HG02884 (cell line): ENCODE data around the gene NCS1.

Experiments used
- ATAC-seq: cut with Tn5 transposase; IDR thresholded peaks from one replicate; pipeline ENCODE4 v1.9.1; 2021; ENCODE audit warnings: mild to moderate bottlenecking, moderate library complexity; ENCODE audit not compliant: unreplicated experiment

The NCS1 gene

GRCh38 chr9:130193103-130193502, 20.9 kb downstream of the NCS1 start:
- ATAC-seq = no peak

GRCh38 chr9:130193531-130194377, 21.6 kb downstream of the NCS1 start:
- ATAC-seq = no peak

GRCh38 chr9:130194378-130194932, 22.3 kb downstream of the NCS1 start:
- ATAC-seq = no peak

GRCh38 chr9:130195638-130196037, 23.4 kb downstream of the NCS1 start:
- ATAC-seq = no peak

DNA sequence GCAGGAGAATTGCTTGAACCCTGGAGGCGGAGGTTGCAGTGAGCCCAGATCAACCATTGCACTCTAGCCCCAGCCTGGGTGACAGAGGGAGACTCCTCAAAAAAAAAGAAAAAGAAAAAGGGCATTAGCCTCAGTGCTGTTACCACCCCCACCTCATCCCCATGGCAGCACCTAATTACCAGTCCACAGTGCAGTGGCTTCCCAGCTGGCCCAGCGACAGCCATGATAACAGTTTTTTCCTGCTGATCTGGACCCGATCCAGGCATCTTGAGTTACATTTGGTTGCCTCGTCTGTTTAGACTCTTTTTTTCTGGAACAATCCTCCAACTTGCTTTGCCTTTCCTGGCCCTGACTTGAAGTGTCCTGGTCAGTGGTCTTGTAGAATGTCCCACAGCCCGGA, 24.4 kb downstream of the NCS1 start:
- ATAC-seq = no peak

DNA sequence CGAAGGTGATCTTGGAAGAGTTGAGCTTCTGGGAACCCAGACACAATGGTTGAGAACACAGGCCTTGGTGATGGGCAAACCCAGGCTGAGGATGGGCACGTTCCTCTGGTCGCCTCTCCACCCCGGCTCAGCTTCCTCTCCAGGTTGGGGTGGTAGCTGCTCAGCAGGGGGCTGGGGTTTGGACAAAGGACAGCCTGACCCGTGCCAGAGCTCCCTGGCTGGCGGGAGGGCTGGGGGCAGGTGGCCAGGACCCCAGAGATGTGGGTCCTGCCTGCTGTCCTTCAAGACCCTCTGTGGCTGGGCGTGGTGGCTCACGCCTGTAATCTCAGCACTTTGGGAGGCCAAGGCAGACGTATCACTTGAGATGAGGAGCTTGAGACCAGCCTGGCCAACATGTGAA, 25.2 kb downstream of the NCS1 start:
- ATAC-seq = no peak

DNA sequence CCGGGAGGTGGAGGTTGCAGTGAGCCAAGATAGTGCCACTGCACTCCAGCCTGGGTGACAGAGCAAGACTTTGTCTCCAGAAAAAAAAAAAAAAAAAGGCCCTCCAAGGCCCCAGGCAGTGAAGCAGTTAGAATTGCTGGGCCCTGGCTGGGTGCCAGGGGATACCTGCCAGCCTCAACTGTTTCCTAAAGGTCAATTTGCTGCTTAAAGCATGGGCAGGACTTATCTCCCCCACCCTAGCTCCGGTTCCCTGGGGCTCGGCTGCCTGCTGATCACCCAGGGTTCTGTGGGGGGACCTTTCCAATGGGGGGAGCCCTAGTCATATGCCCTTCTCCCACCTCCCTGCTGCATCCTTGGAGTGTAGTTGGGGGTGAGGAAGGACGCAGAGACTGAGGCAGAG, 25.7 kb downstream of the NCS1 start:
- no peak for ATAC-seq

DNA sequence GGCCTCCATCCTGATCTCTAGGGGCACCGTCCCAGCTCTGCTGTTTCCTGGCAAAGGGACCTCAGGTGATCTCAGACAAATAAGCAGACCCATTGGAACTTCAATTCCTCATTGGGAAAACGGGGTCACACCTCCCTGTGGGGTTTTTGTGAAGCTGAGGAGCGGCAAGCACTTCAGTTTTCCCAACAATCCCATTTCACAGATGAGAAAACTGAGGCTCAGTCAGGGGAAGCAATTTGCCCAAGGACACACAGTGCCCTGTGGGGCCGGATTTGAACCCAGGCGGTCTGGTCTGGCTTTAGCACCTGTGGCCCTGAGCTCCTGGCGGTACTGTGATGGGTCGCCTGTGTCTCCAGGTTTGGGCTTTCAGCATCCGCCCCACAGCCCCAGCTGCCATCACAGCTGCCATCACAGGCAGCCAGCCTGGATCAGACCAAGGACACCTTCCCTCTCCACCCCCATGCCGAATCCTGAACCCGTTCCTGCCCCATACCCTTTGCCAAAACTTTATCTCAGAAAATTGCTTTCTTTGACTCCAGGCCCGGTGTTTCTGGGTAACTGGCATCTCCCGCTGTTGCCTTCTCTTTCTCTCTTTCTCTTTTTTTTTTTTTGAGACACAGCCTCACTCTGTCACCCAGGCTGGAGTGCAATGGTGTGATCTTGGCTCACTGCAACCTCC, 26.4 kb downstream of the NCS1 start:
- no peak for ATAC-seq

DNA sequence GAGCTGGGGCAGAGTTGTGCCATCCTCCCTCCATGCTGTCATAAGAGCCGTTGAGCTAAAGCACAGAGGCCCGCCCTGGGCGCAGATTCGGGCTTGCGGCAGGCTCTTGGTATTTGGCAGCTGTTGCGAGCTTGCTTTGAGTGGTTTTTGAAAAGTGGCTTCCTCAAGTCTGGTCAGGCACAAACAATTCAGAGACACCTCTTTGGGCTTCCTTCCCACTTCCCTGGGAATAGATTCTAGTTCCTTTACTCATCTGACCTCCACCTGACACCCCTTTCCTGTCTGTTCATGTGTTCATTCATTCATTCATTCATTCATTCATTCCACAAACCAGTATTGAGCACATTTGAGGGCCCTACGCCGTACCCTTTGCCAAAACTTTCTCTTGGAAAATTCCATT, 27.4 kb downstream of the NCS1 start:
- ATAC-seq = no peak

GRCh38 chr9:130200038-130200849, 28.0 kb downstream of the NCS1 start:
- ATAC-seq = no peak

GRCh38 chr9:130201399-130201873, 29.2 kb downstream of the NCS1 start:
- no peak for ATAC-seq

DNA sequence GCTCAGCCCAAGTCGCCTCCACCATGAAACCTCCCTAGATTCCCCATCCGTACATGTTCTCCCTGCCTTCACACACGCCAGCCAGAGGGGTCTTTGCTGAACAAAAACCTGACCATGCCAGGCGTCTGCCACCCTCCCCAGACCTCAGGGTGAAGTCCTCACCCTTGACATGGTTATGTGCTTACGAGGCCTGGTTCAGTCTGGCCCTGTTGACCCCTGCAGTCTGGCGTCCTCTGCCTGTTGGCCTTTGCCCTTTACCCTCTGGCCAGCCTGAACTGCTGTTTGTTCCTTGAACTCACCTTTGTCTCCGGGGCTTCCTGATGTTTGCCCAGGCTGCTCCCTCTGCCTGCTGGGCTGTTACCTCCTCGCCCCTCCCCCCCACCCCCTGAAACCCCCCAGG, 29.8 kb downstream of the NCS1 start:
- ATAC-seq = no peak

GRCh38 chr9:130204341-130204740, 32.1 kb downstream of the NCS1 start:
- ATAC-seq = no peak

GRCh38 chr9:130204959-130205358, 32.8 kb downstream of the NCS1 start:
- no peak for ATAC-seq

GRCh38 chr9:130205912-130206311, 33.7 kb downstream of the NCS1 start:
- no peak for ATAC-seq

DNA sequence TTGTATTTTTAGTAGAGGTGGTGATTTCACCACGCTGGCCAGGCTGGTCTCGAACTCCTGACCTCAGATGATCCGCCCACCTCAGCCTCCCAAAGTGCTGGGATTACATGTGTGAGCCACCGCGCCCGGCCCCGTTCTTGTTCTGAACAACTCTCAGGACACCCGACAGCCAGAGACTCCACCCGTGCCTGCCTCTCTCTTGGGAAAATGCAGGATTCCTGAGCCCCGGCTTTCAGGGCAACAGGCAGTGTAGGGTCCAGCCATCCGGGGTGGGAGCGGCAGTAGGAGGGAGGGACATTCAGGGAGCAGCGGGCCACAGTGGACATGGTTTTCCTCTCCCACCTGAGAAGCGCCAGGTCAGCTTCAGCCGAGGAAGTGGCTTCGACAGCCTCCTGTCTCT, 34.4 kb downstream of the NCS1 start:
- no peak for ATAC-seq

GRCh38 chr9:130207241-130207992, 35.2 kb downstream of the NCS1 start:
- ATAC-seq = no peak

DNA sequence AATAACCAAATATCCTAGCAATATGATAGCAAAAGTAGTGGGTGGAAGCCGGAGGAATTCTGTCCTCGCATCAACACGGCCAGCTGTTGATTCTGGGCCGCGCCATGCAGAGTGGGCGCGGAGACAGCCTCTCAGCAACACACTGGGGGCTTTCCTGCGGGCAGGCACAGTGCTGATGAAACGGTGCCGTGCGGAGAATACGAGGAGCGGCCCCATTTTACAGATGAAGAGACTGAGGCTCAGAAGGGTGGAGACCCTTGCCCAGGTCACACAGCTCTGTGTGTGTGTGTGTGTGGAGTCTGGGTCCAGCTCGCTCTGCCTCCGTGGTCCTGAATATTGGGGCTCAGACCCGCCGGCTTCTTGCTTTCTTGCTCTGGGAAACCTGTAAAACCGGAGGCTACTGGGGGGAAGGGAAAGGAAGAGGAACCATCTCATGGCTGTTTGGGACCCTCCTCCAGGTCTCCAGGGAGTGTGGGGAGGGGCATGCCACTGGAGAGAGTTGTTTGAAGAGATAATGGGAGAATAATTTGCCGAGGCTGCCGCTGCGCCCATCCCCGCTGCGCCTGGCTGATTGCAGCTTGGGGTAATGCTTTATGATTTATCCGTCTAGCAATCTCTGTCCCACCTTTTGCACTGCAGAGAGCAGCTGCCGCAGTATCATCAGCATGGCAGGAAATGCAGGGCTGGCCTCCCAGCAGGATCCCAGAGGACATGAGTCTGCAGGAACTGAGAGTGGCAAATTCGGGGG, 36.6 kb downstream of the NCS1 start:
- ATAC-seq = no peak

- ATAC-seq = no peak
Observed at GRCh38 chr9:130209422-130209821, 37.2 kb downstream of the NCS1 start.
